Heart left ventricle (tissue), 16 donors: ENCODE measurements around the gene TSC22D4. TPM values are rescaled to one million over a fixed set of nuclear protein-coding genes. Genes with fewer than 3 reads are reported as not detected.

Source experiments
- ATAC-seq, 4 donors: fragments of 200-7000 bp; cut with Tn5 transposase; one replicate each; pipeline ENCODE4 v1.9.1; 2020 to 2022; ENCODE audit warnings: moderate library complexity in 4 of 4, mild to moderate bottlenecking in 3 of 4, moderate number of reproducible peaks in 1 of 4
- DNase-seq, 5 donors: peaks; one replicate each; pipeline ENCODE4 v3.0.0-alpha.2; 2020
- H3K27ac ChIP-seq, 12 donors: fragments of 200-600 bp; sonication (generic) in 4 of 12; one replicate each; pipeline versions ENCODE4 v1.5.0 to v1.8.0; 2016 to 2022; ENCODE audit warnings: mild to moderate bottlenecking in 2 of 12
- H3K27me3 ChIP-seq, 9 donors: fragments of 200-600 bp; sonication (generic) in 2 of 9; one replicate each; pipeline versions ENCODE4 v1.5.1 to v1.8.0; 2016 to 2022; ENCODE audit warnings: mild to moderate bottlenecking in 3 of 9
- H3K36me3 ChIP-seq, 9 donors: fragments of 200-600 bp; sonication (generic) in 2 of 9; one replicate each; pipeline versions ENCODE4 v1.5.0 to v1.8.0; 2018 to 2022; ENCODE audit warnings: mild to moderate bottlenecking in 2 of 9
- H3K4me1 ChIP-seq, 12 donors: fragments of 200-600 bp; sonication (generic) in 4 of 12; one replicate each; pipeline versions ENCODE4 v1.5.0 to v1.8.0; 2016 to 2022; ENCODE audit warnings: mild to moderate bottlenecking in 3 of 12
- H3K4me3 ChIP-seq, 12 donors: fragments of 200-600 bp; sonication (generic) in 4 of 12; one replicate each; pipeline versions ENCODE4 v1.5.0 to v1.8.0; 2017 to 2022; ENCODE audit warnings: mild to moderate bottlenecking in 9 of 12, moderate library complexity in 4 of 12
- H3K9me3 ChIP-seq, 12 donors: fragments of 200-600 bp; sonication (generic) in 4 of 12; one replicate each; pipeline versions ENCODE4 v1.5.0 to v1.8.0; 2016 to 2022; ENCODE audit warnings: mild to moderate bottlenecking in 1 of 12
- POLR2A ChIP-seq, 2 donors: fragments of 450-650 bp; IDR thresholded peaks; one replicate each; pipeline ENCODE4 v1.6.1; 2017; ENCODE audit warnings: antibody characterized with exemption in 2 of 2, mild to moderate bottlenecking in 2 of 2, moderate library complexity in 2 of 2
- WGBS, 4 donors: extraction: QIAGEN DNeasy Blood & Tissue Kit in 2 of 4; methylation state at CpG; one replicate each; pipeline versions ENCODE4 v1.1.5 to v1.1.7; 2013 to 2018; 5-methylcytosine and 5-hydroxymethylcytosine counted together
- intact Hi-C, 10 donors: fragments of 100-400 bp; cut with DNase I; formaldehyde crosslinking; loops; one replicate each; pipeline versions ENCODE4 v1.11.1 to v1.14.2; 2022
- polyA plus RNA-seq, 2 donors: library from polyadenylated mRNA; stranded (reverse); fragments of 200-250 nt; gene quantifications; one replicate each; pipeline ENCODE4 v1.2.3, GENCODE V29; 2013
- total RNA-seq, 9 donors: library from RNA; depleted of rRNA in 2 of 9; stranded (reverse); fragments of >200 nt in 2 of 9; fragmentation: NEBNext Ultra II Directional in 3 of 9; extraction: Animal tissue kit (Norgen Biotek cat#: 25700) in 3 of 9; gene quantifications; one replicate each; pipeline versions ENCODE4 v1.1.0 to v1.2.4, GENCODE V29; 2016 to 2023
- TF ChIP-seq, protein P1 (sequence below), 12 donors: fragments of 200-600 bp; sonication (generic) in 4 of 12; IDR thresholded peaks; one replicate each; pipeline versions ENCODE4 v1.5.0 to v1.8.0; 2018 to 2022; ENCODE audit warnings: antibody characterized with exemption in 12 of 12, mild to moderate bottlenecking in 5 of 12
- donor health status: ischemic (EF 13 %, LVEDD 7.1; RV severe dilation, severe dysfunction).
- donor health status: healthy with polysubstance abuse.
- donor health status: DM: no; HTN: yes; CAD: no.
- donor health status: DM: no; HTN: no; CAD: no.
- donor health status: ischemic (EF 25% LVEDD 6.9; RV normal size, moderate dysfunction).
- donor health status: ischemic (EF 25% LVEDD 5.7; RV mildly dilated, moderate dysfunction).
- donor health status: healthy.
- donor health status: DM: yes; HTN: yes; CAD: no.
- donor health status: ischemic (EF 35%, LVEDD 5.7; RV mildly dilated, moderate dysfunction).
- donor health status: nonischemic (EF 11% LVEDD 7.7; RV severe dilation, severe dysfunction).
- donor health status: DM: yes; HTN: yes; CAD: no.
- donor health status: PGD.
- donor health status: ischemic (EF 29% LVEDD 5.4; RV normal size, mild dysfunction).
- donor health status: nonischemic (EF 23%, LVEDD 6.1; RV moderate dilation, normal function).

The TSC22D4 gene
- total and polyA plus RNA-seq, 11 donors, result 41.8 to 55.5 (median 47.0) TPM

DNA sequence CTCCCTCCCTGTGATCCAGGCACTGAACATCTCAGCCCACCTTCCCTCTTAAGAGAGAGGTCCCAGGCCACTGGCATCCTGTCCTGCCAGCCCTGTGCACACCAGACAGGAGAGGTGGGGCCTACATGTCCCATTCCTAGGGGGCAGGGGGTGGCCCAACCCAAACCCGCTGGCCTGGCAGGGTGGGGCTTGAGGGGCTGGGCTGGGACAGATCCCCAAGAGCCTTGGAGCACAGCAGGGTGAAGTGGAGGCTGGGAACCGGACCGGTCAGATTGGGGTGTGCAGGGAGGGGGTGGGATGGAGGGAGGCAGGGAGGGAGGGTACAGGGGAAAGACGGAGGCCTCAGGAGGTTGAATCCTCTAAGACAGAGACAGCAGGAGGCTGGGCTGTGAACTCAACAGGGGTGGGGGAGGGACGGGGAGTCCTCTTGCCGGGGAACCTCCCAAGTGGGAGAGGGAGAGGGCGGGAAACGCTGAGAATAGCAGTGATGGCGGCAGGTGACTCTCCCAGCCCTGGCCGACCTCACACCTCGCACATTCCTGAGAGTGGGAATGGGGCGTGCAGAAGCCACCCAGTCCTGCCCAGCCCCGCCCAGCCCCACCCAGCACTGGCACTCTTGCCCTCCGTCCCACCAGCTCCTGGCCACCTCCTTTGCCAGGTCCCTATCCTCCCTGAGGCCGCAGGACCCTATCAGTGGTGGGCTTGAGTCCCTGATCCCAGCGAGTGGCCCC is 6.7 kb downstream of the TSC22D4 start:
- Histone ChIP-seq H3K36me3 (peaks cover 0 to 60% (median 38%) of the 10 kb centered on the region in 9 donors), H3K9me3 (no peaks in the 10 kb centered on the region), H3K4me3 (peak overlapping the region in 5 of 12 donors; percentile 8 to 28 (median 18)), H3K27ac (peak overlapping the region in 11 of 12 donors; percentile 54 to 96 (median 74)), H3K27me3 (no peaks in the 10 kb centered on the region), H3K4me1 (peaks cover 0 to 85% (median 59%) of the 10 kb centered on the region in 12 donors)
- ATAC-seq (no peak), DNase-seq (no peak)
- intact Hi-C loops, result loop anchor here in 4 of 10 donors (5.0 to 10.0 kb wide), 3 partner anchors 210 to 383 kb away; partner anchors contain the start of genes GIGYF1 (in 2 of the 4) and SLC12A9 (in 1 of the 4)
- TF ChIP-seq, protein P1, sequence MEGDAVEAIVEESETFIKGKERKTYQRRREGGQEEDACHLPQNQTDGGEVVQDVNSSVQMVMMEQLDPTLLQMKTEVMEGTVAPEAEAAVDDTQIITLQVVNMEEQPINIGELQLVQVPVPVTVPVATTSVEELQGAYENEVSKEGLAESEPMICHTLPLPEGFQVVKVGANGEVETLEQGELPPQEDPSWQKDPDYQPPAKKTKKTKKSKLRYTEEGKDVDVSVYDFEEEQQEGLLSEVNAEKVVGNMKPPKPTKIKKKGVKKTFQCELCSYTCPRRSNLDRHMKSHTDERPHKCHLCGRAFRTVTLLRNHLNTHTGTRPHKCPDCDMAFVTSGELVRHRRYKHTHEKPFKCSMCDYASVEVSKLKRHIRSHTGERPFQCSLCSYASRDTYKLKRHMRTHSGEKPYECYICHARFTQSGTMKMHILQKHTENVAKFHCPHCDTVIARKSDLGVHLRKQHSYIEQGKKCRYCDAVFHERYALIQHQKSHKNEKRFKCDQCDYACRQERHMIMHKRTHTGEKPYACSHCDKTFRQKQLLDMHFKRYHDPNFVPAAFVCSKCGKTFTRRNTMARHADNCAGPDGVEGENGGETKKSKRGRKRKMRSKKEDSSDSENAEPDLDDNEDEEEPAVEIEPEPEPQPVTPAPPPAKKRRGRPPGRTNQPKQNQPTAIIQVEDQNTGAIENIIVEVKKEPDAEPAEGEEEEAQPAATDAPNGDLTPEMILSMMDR (IDR thresholded peaks at IDR 0.05), result no peak
- no peak for TF ChIP-seq POLR2A (IDR thresholded peaks at IDR 0.05)
- WGBS, 4 donors, result 29 to 33% (median 31%) methylated on average over 15 to 16 of the region's 16 CpGs

DNA sequence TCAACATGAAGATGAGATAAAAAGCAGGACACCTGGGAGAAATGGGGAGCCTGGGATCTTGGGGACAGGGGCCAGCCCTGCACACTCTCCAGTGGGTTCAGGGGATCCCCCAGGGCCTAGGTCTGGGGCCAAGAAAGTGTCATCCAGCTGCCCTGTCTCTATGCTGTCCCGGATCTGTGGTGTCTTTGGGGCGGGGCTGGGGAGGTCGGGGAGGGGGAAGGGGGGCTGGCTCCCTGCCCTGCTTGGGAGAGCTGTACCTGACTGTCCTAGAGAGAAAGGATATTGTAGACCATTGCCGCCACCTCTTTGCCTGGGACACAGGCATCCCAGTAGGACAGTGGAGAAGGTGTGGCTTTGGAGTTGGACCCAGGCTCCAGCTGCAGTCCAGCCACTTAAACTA is 8.0 kb downstream of the TSC22D4 start:
- intact Hi-C loops, result loop anchor here in 4 of 10 donors (2.0 to 10.0 kb wide), 4 partner anchors 90 to 384 kb away; partner anchors contain the start of genes GIGYF1 (in 2 of the 4) and SLC12A9 (in 1 of the 4)
- Histone ChIP-seq H3K27ac (peak overlapping the region in 4 of 12 donors; percentile 1 to 96 (median 58)), H3K27me3 (no peaks in the 10 kb centered on the region), H3K4me1 (peaks cover 3 to 85% (median 56%) of the 10 kb centered on the region in 12 donors), H3K4me3 (no peak overlapping the region), H3K9me3 (no peaks in the 10 kb centered on the region), H3K36me3 (peaks cover 0 to 70% (median 44%) of the 10 kb centered on the region in 9 donors)
- ATAC-seq (no peak), DNase-seq (no peak)
- TF ChIP-seq, protein P1 (IDR thresholded peaks at IDR 0.05), result no peak
- no peak for TF ChIP-seq POLR2A (IDR thresholded peaks at IDR 0.05)
- WGBS, 4 donors, result 34 to 52% (median 45%) methylated on average over 3 to 4 of the region's 4 CpGs

DNA sequence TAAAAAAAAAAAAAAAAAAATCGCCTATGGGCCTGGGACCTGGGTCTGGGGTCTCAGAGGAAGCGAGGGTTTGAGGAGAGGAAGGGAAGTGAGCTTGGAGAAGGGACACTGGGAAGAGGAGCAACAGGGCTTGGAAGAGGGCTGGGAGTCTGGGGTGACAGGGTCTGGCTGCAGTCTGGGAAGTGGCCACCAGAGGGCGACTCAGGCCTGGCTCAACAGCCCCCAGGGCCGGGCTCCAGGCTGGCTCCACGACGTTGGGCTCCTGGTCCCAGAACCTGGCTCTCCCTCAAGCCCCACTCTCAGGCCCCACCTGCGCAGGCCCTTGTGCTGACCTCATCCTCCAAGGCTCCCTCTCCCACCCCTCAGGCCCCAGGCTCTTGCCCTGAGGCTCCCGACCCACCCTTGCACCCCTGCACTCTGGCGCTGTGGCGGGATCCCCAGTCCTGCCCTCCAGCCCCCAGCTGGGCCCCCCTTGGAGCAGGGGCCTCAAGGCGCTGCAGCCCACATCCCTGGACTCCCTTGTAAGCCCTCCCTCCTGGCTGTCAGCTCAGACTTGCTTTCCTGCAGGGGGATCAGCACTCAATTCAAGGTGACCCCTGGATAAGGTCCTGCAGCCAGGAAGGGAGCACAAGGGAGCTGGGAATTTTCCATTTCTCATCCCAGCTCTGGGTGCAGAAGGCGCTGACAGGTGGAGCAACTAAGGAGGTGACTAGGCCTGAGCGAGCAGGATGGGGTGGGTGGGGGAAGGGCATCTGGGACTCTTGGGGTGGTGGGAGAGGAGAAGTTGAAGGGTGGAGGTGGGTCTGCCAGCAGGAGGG is 9.6 kb downstream of the TSC22D4 start:
- no peaks in the 10 kb centered on the region for H3K9me3 ChIP-seq
- H3K27me3 ChIP-seq, result no peaks in the 10 kb centered on the region
- TF ChIP-seq, protein P1 (IDR thresholded peaks at IDR 0.05), result peak; percentile 82 to 98 (median 94)
- peak in 1 of 2 donors; percentile 18 for TF ChIP-seq POLR2A (IDR thresholded peaks at IDR 0.05)
- WGBS, 4 donors, result 11 to 27% (median 17%) methylated on average over 10 to 13 of the region's 13 CpGs
- peaks cover 0 to 68% (median 41%) of the 10 kb centered on the region in 9 donors for H3K36me3 ChIP-seq
- H3K27ac ChIP-seq, result peak overlapping the region in 10 of 12 donors; percentile 8 to 83 (median 64)
- intact Hi-C loops, result loop anchor here (1.0 to 10.0 kb wide), 17 partner anchors 13 to 385 kb away; partner anchors contain the start of genes GIGYF1 (in 8 of the 10), NYAP1 (in 5 of the 10), EPO (in 1 of the 10) and POP7 (in 1 of the 10)
- peak; percentile 85 to 93 (median 88) for DNase-seq
- peak; percentile 59 to 75 (median 70) for ATAC-seq
- no peak overlapping the region for H3K4me3 ChIP-seq
- peaks cover 3 to 81% (median 48%) of the 10 kb centered on the region in 12 donors for H3K4me1 ChIP-seq
